ENCODE data around the gene ESRRB.

The ESRRB gene

GRCh38 chr14:76385435-76385834 is 9.5 kb downstream of the ESRRB start:
- TF ChIP-seq CREB5 (CRISPR knock-in tag; IDR thresholded peaks at IDR 0.05; ENCODE audit: low read depth) (no peak), ZFP3 (CRISPR knock-in tag; IDR thresholded peaks at IDR 0.05) (no peak), BACH2 (CRISPR knock-in tag; IDR thresholded peaks at IDR 0.05; ENCODE audit: borderline replicate concordance) (no peak), TCF4 (CRISPR knock-in tag; IDR thresholded peaks at IDR 0.05; ENCODE audit: borderline replicate concordance) (no peak), ZFP30 (CRISPR knock-in tag; IDR thresholded peaks at IDR 0.05) (no peak), ZNF70 (CRISPR knock-in tag; IDR thresholded peaks at IDR 0.05) (no peak), TOX (CRISPR knock-in tag; IDR thresholded peaks at IDR 0.05; ENCODE audit: borderline replicate concordance) (no peak), PPARA (CRISPR knock-in tag; IDR thresholded peaks at IDR 0.05; ENCODE audit: borderline replicate concordance) (no peak), PATZ1 (CRISPR knock-in tag; IDR thresholded peaks at IDR 0.05; ENCODE audit: borderline replicate concordance) (no peak), TSHZ2 (CRISPR knock-in tag; IDR thresholded peaks at IDR 0.05) (no peak), ARNTL (CRISPR knock-in tag; IDR thresholded peaks at IDR 0.05; ENCODE audit: borderline replicate concordance, low read depth) (no peak), OSR1 (CRISPR knock-in tag; IDR thresholded peaks at IDR 0.05) (no peak), RARB (CRISPR knock-in tag; IDR thresholded peaks at IDR 0.05) (no peak), ZNF8 (CRISPR knock-in tag; IDR thresholded peaks at IDR 0.05) (no peak), ISL1 (CRISPR knock-in tag; IDR thresholded peaks at IDR 0.05) (no peak)
- ATAC-seq = no peak

- TF ChIP-seq CREB5 (CRISPR knock-in tag; IDR thresholded peaks at IDR 0.05; ENCODE audit: low read depth) (no peak), TOX (CRISPR knock-in tag; IDR thresholded peaks at IDR 0.05; ENCODE audit: borderline replicate concordance) (no peak), ZNF70 (CRISPR knock-in tag; IDR thresholded peaks at IDR 0.05) (no peak), PPARA (CRISPR knock-in tag; IDR thresholded peaks at IDR 0.05; ENCODE audit: borderline replicate concordance) (no peak), ZNF565 (CRISPR knock-in tag; conservative IDR thresholded peaks at IDR 0.05; ENCODE audit: low read depth) (no peak), ZFP3 (CRISPR knock-in tag; IDR thresholded peaks at IDR 0.05) (no peak), ZC3H10 (CRISPR knock-in tag; IDR thresholded peaks at IDR 0.05) (no peak), PATZ1 (CRISPR knock-in tag; IDR thresholded peaks at IDR 0.05; ENCODE audit: borderline replicate concordance) (no peak), CSDC2 (CRISPR knock-in tag; IDR thresholded peaks at IDR 0.05) (no peak), ESRRG (CRISPR knock-in tag; IDR thresholded peaks at IDR 0.05) (no peak), ZFP30 (CRISPR knock-in tag; IDR thresholded peaks at IDR 0.05) (no peak), GLIS3 (CRISPR knock-in tag; IDR thresholded peaks at IDR 0.05) (no peak), OSR1 (CRISPR knock-in tag; IDR thresholded peaks at IDR 0.05) (no peak), RARB (CRISPR knock-in tag; IDR thresholded peaks at IDR 0.05) (no peak), BACH2 (CRISPR knock-in tag; IDR thresholded peaks at IDR 0.05; ENCODE audit: borderline replicate concordance) (no peak), POU6F1 (CRISPR knock-in tag; IDR thresholded peaks at IDR 0.05; ENCODE audit: borderline replicate concordance, low read depth) (no peak), TSHZ2 (CRISPR knock-in tag; IDR thresholded peaks at IDR 0.05) (no peak), SNAI2 (CRISPR knock-in tag; IDR thresholded peaks at IDR 0.05) (no peak), ISL1 (CRISPR knock-in tag; IDR thresholded peaks at IDR 0.05) (no peak)
- ATAC-seq = peak; percentile 99
Observed at GRCh38 chr14:76386944-76387782, 11.2 kb downstream of the ESRRB start.
